ENCODE measurements around the gene CDK5R1.

- TF ChIP-seq CTCF (IDR thresholded peaks at IDR 0.05; ENCODE audit: low read length) (no peak), EZH2 (optimal IDR thresholded peaks at IDR 0.05; ENCODE audit: low read depth, low read length) (no peak)
Observed at GRCh38 chr17:32492264-32492589, 5.4 kb downstream of the CDK5R1 start.
